ENCODE data around the gene MINDY2.
"Not testable (repeated sequence)": the region's sequence is repeated elsewhere in the genome, so short reads cannot be mapped to it uniquely, and the experiment has no call there.

MINDY2 gene

DNA sequence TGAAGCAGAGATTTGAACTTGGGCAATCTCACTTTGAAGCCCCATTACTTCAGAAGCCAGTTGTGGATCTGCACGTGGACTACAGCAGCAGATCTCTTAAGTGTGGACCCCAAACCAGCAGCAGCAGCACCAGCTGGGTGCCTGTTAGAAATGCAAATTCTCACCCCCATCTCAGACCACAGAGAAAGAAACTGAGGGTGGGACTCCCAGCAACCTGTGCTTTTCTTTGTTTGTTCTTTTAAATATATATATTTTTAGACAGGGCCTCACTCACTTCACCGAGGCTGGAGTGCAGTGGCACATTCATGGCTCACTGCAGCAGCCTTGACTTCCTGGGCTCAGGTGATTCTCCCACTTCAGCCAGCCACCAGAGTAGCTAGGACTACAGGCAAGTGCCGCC lies 109.2 kb downstream of the MINDY2 start:
- Mint-ChIP-seq H3K4me1 (peaks cover 4% of the 10 kb centered on the region), H3K4me3 (no peak overlapping the region), H3K27me3 (no peaks in the 10 kb centered on the region), H3K9me3 (no peaks in the 10 kb centered on the region), H3K36me3 (peaks cover 40% of the 10 kb centered on the region), H3K27ac (no peak overlapping the region)

DNA sequence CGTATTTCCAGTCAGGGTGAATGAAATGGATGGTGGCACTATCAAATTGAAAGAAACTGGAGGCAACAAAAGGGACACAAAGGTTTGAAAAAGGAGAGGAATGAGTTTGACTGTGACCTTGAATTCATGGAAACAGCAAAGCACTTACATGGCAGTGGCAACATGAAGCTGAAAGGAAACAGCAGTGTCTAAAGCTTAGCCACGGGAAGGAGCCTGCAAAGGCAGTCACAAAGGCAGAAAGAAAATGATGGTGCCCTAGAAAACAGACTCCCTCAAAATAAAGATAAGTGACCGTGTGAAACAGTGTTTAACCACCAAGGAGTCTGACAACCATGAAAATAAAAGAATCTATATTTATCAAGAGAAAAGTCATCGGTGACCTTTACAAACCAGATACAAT lies 111.1 kb downstream of the MINDY2 start:
- H3K4me1 Mint-ChIP-seq: peaks cover 4% of the 10 kb centered on the region
- no peak overlapping the region for H3K4me3 Mint-ChIP-seq
- H3K27ac Mint-ChIP-seq: peak overlapping the region; percentile 51
- no peaks in the 10 kb centered on the region for H3K27me3 Mint-ChIP-seq
- no peaks in the 10 kb centered on the region for H3K9me3 Mint-ChIP-seq
- H3K36me3 Mint-ChIP-seq: peaks cover 45% of the 10 kb centered on the region

DNA sequence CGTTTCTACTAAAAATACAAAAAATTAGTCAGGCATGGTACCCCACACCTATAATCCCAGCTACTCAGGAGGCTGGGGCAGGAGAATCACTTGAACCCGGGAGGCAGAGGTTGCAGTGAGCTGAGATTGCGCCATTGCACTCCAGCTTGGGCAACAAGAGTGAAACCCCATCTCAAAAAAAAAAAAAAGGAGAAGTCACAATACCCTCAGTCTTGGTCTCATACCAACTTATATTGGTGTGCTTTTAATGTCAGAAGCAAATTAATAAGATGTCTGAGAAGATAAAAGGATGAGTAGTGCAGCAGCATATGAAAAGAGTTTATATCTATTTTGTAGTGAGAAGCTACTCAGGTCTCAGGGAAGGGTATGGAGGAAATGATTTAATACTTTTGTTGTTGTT lies 112.8 kb downstream of the MINDY2 start:
- peaks cover 46% of the 10 kb centered on the region for H3K36me3 Mint-ChIP-seq
- not testable (repeated sequence) for H3K27me3 Mint-ChIP-seq, H3K4me1 Mint-ChIP-seq, H3K4me3 Mint-ChIP-seq, H3K9me3 Mint-ChIP-seq
- peak overlapping the region; percentile 30 for H3K27ac Mint-ChIP-seq

DNA sequence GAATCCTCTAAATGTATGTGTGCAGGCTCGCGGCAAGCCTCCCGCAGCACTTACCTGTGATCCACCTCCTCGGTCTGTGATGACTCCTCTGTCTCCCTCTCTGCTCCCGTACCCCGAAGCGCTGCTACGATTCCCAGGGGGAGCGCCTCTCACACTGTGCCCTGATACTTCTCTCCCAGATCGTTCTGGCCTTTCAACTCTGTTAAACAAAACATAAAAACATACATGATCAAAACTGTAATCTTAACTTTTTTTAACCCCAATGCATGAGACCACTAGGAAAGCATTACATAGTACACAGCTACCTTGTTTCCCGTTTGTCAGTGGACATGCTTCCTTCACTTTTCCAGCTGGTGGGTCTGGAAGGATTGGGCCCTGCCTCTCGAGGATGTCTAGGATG lies 115.8 kb downstream of the MINDY2 start:
- H3K27me3 Mint-ChIP-seq: no peaks in the 10 kb centered on the region
- peak overlapping the region; percentile 27 for H3K27ac Mint-ChIP-seq
- H3K4me3 Mint-ChIP-seq: no peak overlapping the region
- H3K36me3 Mint-ChIP-seq: peaks cover 40% of the 10 kb centered on the region
- no peaks in the 10 kb centered on the region for H3K9me3 Mint-ChIP-seq
- H3K4me1 Mint-ChIP-seq: peaks cover 4% of the 10 kb centered on the region

DNA sequence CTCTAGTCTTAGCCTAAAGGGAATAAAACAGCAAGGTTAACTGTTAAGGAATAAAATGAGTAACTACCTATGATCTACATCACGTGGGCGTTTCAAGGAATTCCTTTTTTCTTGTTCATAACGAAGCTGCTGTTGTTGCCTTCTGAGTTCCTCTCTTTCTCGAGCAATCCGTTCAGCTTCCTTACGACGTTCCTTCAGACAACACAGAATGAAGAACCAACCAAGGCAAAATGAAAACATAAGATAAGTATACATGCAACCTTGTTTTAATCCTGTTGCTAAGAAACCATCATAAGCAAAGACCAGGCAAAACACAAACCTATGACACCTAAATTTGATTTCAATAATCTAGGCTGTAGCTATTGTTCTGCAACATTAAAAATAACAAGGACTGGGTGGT lies 118.3 kb downstream of the MINDY2 start:
- H3K4me3 Mint-ChIP-seq: no peak overlapping the region
- H3K4me1 Mint-ChIP-seq: peaks cover 10% of the 10 kb centered on the region
- H3K36me3 Mint-ChIP-seq: peaks cover 42% of the 10 kb centered on the region
- H3K27ac Mint-ChIP-seq: peak overlapping the region; percentile 43
- no peaks in the 10 kb centered on the region for H3K27me3 Mint-ChIP-seq
- H3K9me3 Mint-ChIP-seq: no peaks in the 10 kb centered on the region

DNA sequence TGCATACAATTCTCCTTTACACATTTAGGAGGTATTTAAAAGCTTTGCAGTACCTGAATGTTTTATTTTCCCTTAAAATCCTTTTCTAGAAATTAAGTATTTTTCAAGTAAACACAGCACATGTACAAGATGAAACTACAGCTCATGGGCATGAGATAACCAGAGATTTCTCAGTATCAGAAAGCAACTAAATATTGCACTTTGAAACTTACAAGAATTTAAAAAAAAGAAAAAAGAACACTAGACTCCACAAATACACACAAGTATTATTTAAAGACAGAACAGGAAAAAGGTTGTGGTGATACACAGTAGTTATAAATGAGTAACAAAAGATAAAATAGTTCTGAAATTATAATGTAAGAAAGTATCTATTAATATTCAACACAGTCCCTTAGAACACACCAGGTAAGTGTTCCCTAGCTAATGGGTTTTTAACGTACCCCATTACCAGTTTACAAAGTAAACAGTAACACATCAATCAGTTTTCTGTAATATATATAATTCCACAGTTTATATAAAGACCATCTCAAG lies 127.1 kb downstream of the MINDY2 start:
- Mint-ChIP-seq H3K9me3 (no peaks in the 10 kb centered on the region), H3K27ac (no peak overlapping the region), H3K27me3 (no peaks in the 10 kb centered on the region), H3K4me1 (peaks cover 23% of the 10 kb centered on the region), H3K4me3 (no peak overlapping the region), H3K36me3 (peaks cover 24% of the 10 kb centered on the region)

DNA sequence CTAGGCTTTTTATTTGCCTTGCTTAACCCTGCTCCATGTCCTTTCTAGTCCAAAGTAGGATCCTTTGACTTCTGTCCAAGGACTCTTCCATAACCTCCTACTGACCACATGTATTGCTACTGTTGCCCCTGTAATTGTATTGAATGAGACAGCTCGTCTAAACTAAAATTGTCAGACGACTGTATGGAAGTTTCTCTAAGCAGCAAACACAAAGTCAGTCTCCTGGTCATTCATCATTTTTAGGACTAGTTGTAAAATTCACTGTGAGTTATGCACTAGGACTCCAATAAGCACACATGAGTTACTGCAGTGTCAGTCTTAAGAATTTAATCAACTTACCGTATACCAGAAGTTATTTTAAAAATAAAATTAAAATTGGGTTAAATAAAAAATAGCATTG lies 129.5 kb downstream of the MINDY2 start:
- Mint-ChIP-seq H3K27ac (peak overlapping the region; percentile 46), H3K36me3 (peaks cover 12% of the 10 kb centered on the region), H3K9me3 (no peaks in the 10 kb centered on the region), H3K4me1 (peaks cover 18% of the 10 kb centered on the region), H3K4me3 (no peak overlapping the region), H3K27me3 (no peaks in the 10 kb centered on the region)

DNA sequence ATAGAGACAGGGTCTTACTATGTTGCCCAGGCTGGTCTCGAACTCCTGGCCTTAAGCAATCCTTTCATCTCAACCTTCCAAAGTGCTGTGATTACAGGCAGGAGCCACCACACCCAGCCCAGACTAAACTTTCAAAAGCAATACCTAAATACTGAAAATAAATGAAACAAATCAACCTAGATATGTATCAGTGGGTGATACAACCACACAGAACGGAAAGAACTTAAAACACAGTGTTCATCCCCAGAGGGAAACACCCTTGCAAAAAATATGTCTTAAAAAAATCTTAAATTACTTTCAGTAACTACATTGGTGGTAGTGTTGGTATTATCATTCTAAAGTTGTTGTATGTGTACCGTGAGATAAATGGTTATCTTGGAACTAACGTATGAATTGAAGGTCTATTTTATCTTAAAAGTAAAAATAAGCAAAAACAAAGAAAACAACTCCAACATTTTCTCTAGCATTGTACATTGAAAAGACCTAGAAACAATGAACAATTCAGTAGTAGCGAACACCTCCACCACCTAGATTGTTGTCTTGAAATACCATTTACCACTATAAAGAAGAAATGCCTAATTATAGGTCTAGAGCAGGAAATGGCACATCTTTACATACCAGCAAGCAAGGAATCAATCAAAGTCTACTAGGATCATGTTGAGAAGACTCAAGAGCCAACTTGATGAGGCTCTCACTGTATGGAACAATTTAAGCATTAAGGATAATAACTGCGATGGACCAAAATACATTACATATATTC lies 137.6 kb downstream of the MINDY2 start:
- Mint-ChIP-seq H3K36me3 (peaks cover 22% of the 10 kb centered on the region), H3K27ac (peak overlapping the region; percentile 62), H3K4me1 (peaks cover 60% of the 10 kb centered on the region), H3K4me3 (peak overlapping the region; percentile 15), H3K9me3 (no peaks in the 10 kb centered on the region), H3K27me3 (no peaks in the 10 kb centered on the region)

DNA sequence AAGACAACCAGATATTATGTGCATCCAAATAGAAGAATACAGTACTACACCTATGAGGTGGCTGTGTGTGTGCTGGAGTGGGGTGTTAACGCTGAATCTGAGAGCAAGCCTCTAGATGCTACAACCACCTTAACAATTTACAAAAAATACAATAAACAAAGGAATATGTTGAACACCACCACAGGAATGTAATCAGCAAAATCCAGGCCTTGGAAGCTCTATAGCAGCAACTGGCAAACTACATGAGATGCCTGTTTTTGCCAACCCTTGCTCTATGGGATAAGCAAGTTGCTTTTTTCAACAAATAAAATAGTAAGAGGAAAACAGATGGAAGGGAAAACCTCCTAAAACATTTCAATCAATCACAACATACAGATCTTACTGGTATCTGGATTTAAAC lies 138.5 kb downstream of the MINDY2 start:
- peaks cover 67% of the 10 kb centered on the region for H3K4me1 Mint-ChIP-seq
- no peaks in the 10 kb centered on the region for H3K27me3 Mint-ChIP-seq
- no peaks in the 10 kb centered on the region for H3K9me3 Mint-ChIP-seq
- peaks cover 27% of the 10 kb centered on the region for H3K36me3 Mint-ChIP-seq
- peak overlapping the region; percentile 62 for H3K27ac Mint-ChIP-seq
- no peak overlapping the region for H3K4me3 Mint-ChIP-seq

DNA sequence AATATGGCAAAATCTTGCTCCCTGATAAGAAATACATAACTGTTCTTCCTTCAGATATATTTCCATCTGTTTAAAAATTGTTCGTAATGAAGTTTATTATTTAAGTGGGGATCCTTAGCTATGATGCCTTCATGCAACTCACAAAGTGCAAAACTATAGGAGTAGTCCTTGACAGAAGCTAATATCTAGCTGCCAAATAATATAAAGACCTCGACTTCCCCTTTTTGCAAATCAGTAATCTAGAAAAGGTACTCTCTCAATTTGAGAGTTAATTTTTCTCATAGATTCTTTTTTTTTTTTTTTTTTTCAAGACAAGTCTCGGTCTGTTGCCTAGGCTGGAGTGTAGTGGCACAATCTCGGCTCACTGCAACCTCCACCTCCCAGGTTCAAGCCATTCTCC lies 139.4 kb downstream of the MINDY2 start:
- Mint-ChIP-seq H3K4me3 (no peak overlapping the region), H3K27me3 (no peaks in the 10 kb centered on the region), H3K27ac (no peak overlapping the region), H3K9me3 (no peaks in the 10 kb centered on the region), H3K36me3 (peaks cover 30% of the 10 kb centered on the region), H3K4me1 (peaks cover 71% of the 10 kb centered on the region)
